GM18858 (cell line): ENCODE results near the gene LTB.

Experiments
- ATAC-seq: cut with Tn5 transposase; IDR thresholded peaks from one replicate; pipeline ENCODE4 v1.9.1; 2021; ENCODE audit not compliant: unreplicated experiment

The LTB gene

GRCh38 chr6:31582230-31582643 is at the start of gene LTB:
LTB (minus strand) TSS chr6:31582424; CDS start chr6:31582417, 7 bp downstream.
- no peak for ATAC-seq

- no peak for ATAC-seq
These were observed 49.6 kb upstream of the LTB start for GRCh38 chr6:31631681-31632278.

GRCh38 chr6:31631209-31631608 is 49.0 kb upstream of the LTB start:
- no peak for ATAC-seq

- no peak for ATAC-seq
These were observed 48.1 kb upstream of the LTB start for GRCh38 chr6:31630177-31630934.

- ATAC-seq, result no peak
These were observed 46.8 kb upstream of the LTB start for GRCh38 chr6:31629014-31629413.

GRCh38 chr6:31627690-31628287 is 45.6 kb upstream of the LTB start:
- no peak for ATAC-seq

GRCh38 chr6:31626952-31627351 is 44.7 kb upstream of the LTB start:
- ATAC-seq, result no peak

GRCh38 chr6:31624070-31624469 is 41.8 kb upstream of the LTB start:
- ATAC-seq, result no peak

GRCh38 chr6:31622684-31623091 is 40.5 kb upstream of the LTB start:
- no peak for ATAC-seq

GRCh38 chr6:31621991-31622390 is 39.8 kb upstream of the LTB start:
- no peak for ATAC-seq

- no peak for ATAC-seq
These were observed 39.2 kb upstream of the LTB start for GRCh38 chr6:31621320-31621939.

GRCh38 chr6:31620586-31621319 is 38.5 kb upstream of the LTB start, which contains the start of gene PRRC2A:
PRRC2A (plus strand) TSS chr6:31620715; CDS start chr6:31622790, 2,075 bp downstream.
- ATAC-seq, result peak; percentile 11

GRCh38 chr6:31619805-31620585 is 37.8 kb upstream of the LTB start:
- ATAC-seq, result peak; percentile 67

- ATAC-seq, result no peak
These were observed 34.8 kb upstream of the LTB start for GRCh38 chr6:31617010-31617409.

GRCh38 chr6:31615748-31616147 is 33.5 kb upstream of the LTB start:
- no peak for ATAC-seq

GRCh38 chr6:31614684-31615578 is 32.7 kb upstream of the LTB start, which contains the start of gene AIF1:
AIF1 (plus strand) TSS chr6:31615234; CDS start chr6:31615330, 96 bp downstream.
- ATAC-seq, result no peak

GRCh38 chr6:31614075-31614619 is 31.9 kb upstream of the LTB start:
- no peak for ATAC-seq

GRCh38 chr6:31610968-31611367 is 28.7 kb upstream of the LTB start:
- no peak for ATAC-seq
